Measurements from ENCODE around the gene OR5AN1. TPM values are rescaled to one million over a fixed set of nuclear protein-coding genes. Genes with fewer than 3 reads are reported as not detected.

OR5AN1 gene
- total and polyA plus RNA-seq, 10 of the 15 experiments (the other 5 are each of a cell fraction or from before 2014, with no cell fraction given) = not detected

Other genes with a start within 250 kb of the OR5AN1 start
Only the 7 nearest of the 9 such genes appear.
- gene MPEG1, start 146.0 kb upstream of the OR5AN1 start, total RNA-seq (2014; rRNA removed) = 14.6 and 15.4 TPM in 2 replicates
- 13.5 and 14.4 TPM in 2 replicates for gene MPEG1, start 146.0 kb upstream of the OR5AN1 start, total RNA-seq (2014; rRNA removed; fragmentation: Illumina TruSeq; extraction: Trizol)
- 10.7 and 12.3 TPM in 2 replicates for gene MPEG1, start 146.0 kb upstream of the OR5AN1 start, total RNA-seq (2021)
- 0.03 TPM in 1 of 2 replicates, not detected in the other for gene MPEG1, start 146.0 kb upstream of the OR5AN1 start, polyA plus RNA-seq (2011; rRNA removed)
- 14.2 and 15.6 TPM in 2 replicates for gene MPEG1, start 146.0 kb upstream of the OR5AN1 start, polyA plus RNA-seq (2014; fragmentation: Illumina TruSeq; extraction: Trizol)
- gene MPEG1, start 146.0 kb upstream of the OR5AN1 start, polyA plus RNA-seq (2014; fragmentation: Nextera tagmentation; extraction: Ambion mirVana) = 1 to 10 TPM; 2.0 to 2.1 TPM
- gene MPEG1, start 146.0 kb upstream of the OR5AN1 start, polyA plus RNA-seq (2014; rRNA removed) = 10.4 and 11.7 TPM in 2 replicates
- gene MPEG1, start 146.0 kb upstream of the OR5AN1 start, polyA plus RNA-seq (2016; fragmentation: Nextera tagmentation; extraction: Ambion mirVana) = 1 to 10 TPM; 1.3 to 2.5 TPM
- not detected in 2 replicates for gene OR5A2, start 67.5 kb downstream of the OR5AN1 start, total RNA-seq (2014; rRNA removed)
- not detected in 2 replicates for gene OR5A2, start 67.5 kb downstream of the OR5AN1 start, total RNA-seq (2014; rRNA removed; fragmentation: Illumina TruSeq; extraction: Trizol)
- gene OR5A2, start 67.5 kb downstream of the OR5AN1 start, total RNA-seq (2021) = not detected in 2 replicates
- not detected in 2 replicates for gene OR5A2, start 67.5 kb downstream of the OR5AN1 start, polyA plus RNA-seq (2011; rRNA removed)
- gene OR5A2, start 67.5 kb downstream of the OR5AN1 start, polyA plus RNA-seq (2014; fragmentation: Illumina TruSeq; extraction: Trizol) = not detected in 2 replicates
- not detected for gene OR5A2, start 67.5 kb downstream of the OR5AN1 start, polyA plus RNA-seq (2014; fragmentation: Nextera tagmentation; extraction: Ambion mirVana)
- not detected in 2 replicates for gene OR5A2, start 67.5 kb downstream of the OR5AN1 start, polyA plus RNA-seq (2014; rRNA removed)
- not detected for gene OR5A2, start 67.5 kb downstream of the OR5AN1 start, polyA plus RNA-seq (2016; fragmentation: Nextera tagmentation; extraction: Ambion mirVana)
- gene OR5A1, start 77.6 kb downstream of the OR5AN1 start, total RNA-seq (2014; rRNA removed) = not detected in 2 replicates
- gene OR5A1, start 77.6 kb downstream of the OR5AN1 start, total RNA-seq (2014; rRNA removed; fragmentation: Illumina TruSeq; extraction: Trizol) = not detected in 2 replicates
- not detected in 2 replicates for gene OR5A1, start 77.6 kb downstream of the OR5AN1 start, total RNA-seq (2021)
- not detected in 2 replicates for gene OR5A1, start 77.6 kb downstream of the OR5AN1 start, polyA plus RNA-seq (2011; rRNA removed)
- gene OR5A1, start 77.6 kb downstream of the OR5AN1 start, polyA plus RNA-seq (2014; fragmentation: Illumina TruSeq; extraction: Trizol) = not detected in 2 replicates
- not detected for gene OR5A1, start 77.6 kb downstream of the OR5AN1 start, polyA plus RNA-seq (2014; fragmentation: Nextera tagmentation; extraction: Ambion mirVana)
- not detected in 2 replicates for gene OR5A1, start 77.6 kb downstream of the OR5AN1 start, polyA plus RNA-seq (2014; rRNA removed)
- not detected for gene OR5A1, start 77.6 kb downstream of the OR5AN1 start, polyA plus RNA-seq (2016; fragmentation: Nextera tagmentation; extraction: Ambion mirVana)
- gene OR4D6, start 98.1 kb downstream of the OR5AN1 start, total RNA-seq (2014; rRNA removed) = not detected in 2 replicates
- gene OR4D6, start 98.1 kb downstream of the OR5AN1 start, total RNA-seq (2014; rRNA removed; fragmentation: Illumina TruSeq; extraction: Trizol) = not detected in 2 replicates
- gene OR4D6, start 98.1 kb downstream of the OR5AN1 start, total RNA-seq (2021) = not detected in 2 replicates
- not detected in 2 replicates for gene OR4D6, start 98.1 kb downstream of the OR5AN1 start, polyA plus RNA-seq (2011; rRNA removed)
- not detected in 2 replicates for gene OR4D6, start 98.1 kb downstream of the OR5AN1 start, polyA plus RNA-seq (2014; fragmentation: Illumina TruSeq; extraction: Trizol)
- gene OR4D6, start 98.1 kb downstream of the OR5AN1 start, polyA plus RNA-seq (2014; fragmentation: Nextera tagmentation; extraction: Ambion mirVana) = not detected
- not detected in 2 replicates for gene OR4D6, start 98.1 kb downstream of the OR5AN1 start, polyA plus RNA-seq (2014; rRNA removed)
- gene OR4D6, start 98.1 kb downstream of the OR5AN1 start, polyA plus RNA-seq (2016; fragmentation: Nextera tagmentation; extraction: Ambion mirVana) = not detected
- gene OR4D10, start 114.4 kb downstream of the OR5AN1 start, total RNA-seq (2014; rRNA removed) = not detected in 2 replicates
- not detected in 2 replicates for gene OR4D10, start 114.4 kb downstream of the OR5AN1 start, total RNA-seq (2014; rRNA removed; fragmentation: Illumina TruSeq; extraction: Trizol)
- gene OR4D10, start 114.4 kb downstream of the OR5AN1 start, total RNA-seq (2021) = not detected in 2 replicates
- not detected in 2 replicates for gene OR4D10, start 114.4 kb downstream of the OR5AN1 start, polyA plus RNA-seq (2011; rRNA removed)
- not detected in 2 replicates for gene OR4D10, start 114.4 kb downstream of the OR5AN1 start, polyA plus RNA-seq (2014; fragmentation: Illumina TruSeq; extraction: Trizol)
- not detected for gene OR4D10, start 114.4 kb downstream of the OR5AN1 start, polyA plus RNA-seq (2014; fragmentation: Nextera tagmentation; extraction: Ambion mirVana)
- not detected in 2 replicates for gene OR4D10, start 114.4 kb downstream of the OR5AN1 start, polyA plus RNA-seq (2014; rRNA removed)
- not detected for gene OR4D10, start 114.4 kb downstream of the OR5AN1 start, polyA plus RNA-seq (2016; fragmentation: Nextera tagmentation; extraction: Ambion mirVana)
- gene OR4D11, start 144.7 kb downstream of the OR5AN1 start, total RNA-seq (2014; rRNA removed) = not detected in 2 replicates
- not detected in 2 replicates for gene OR4D11, start 144.7 kb downstream of the OR5AN1 start, total RNA-seq (2014; rRNA removed; fragmentation: Illumina TruSeq; extraction: Trizol)
- not detected in 2 replicates for gene OR4D11, start 144.7 kb downstream of the OR5AN1 start, total RNA-seq (2021)
- not detected in 2 replicates for gene OR4D11, start 144.7 kb downstream of the OR5AN1 start, polyA plus RNA-seq (2011; rRNA removed)
- not detected in 2 replicates for gene OR4D11, start 144.7 kb downstream of the OR5AN1 start, polyA plus RNA-seq (2014; fragmentation: Illumina TruSeq; extraction: Trizol)
- not detected for gene OR4D11, start 144.7 kb downstream of the OR5AN1 start, polyA plus RNA-seq (2014; fragmentation: Nextera tagmentation; extraction: Ambion mirVana)
- not detected in 2 replicates for gene OR4D11, start 144.7 kb downstream of the OR5AN1 start, polyA plus RNA-seq (2014; rRNA removed)
- gene OR4D11, start 144.7 kb downstream of the OR5AN1 start, polyA plus RNA-seq (2016; fragmentation: Nextera tagmentation; extraction: Ambion mirVana) = not detected
- gene OR4D9, start 152.6 kb downstream of the OR5AN1 start, total RNA-seq (2014; rRNA removed) = not detected in 2 replicates
- gene OR4D9, start 152.6 kb downstream of the OR5AN1 start, total RNA-seq (2014; rRNA removed; fragmentation: Illumina TruSeq; extraction: Trizol) = not detected in 2 replicates
- gene OR4D9, start 152.6 kb downstream of the OR5AN1 start, total RNA-seq (2021) = not detected in 2 replicates
- not detected in 2 replicates for gene OR4D9, start 152.6 kb downstream of the OR5AN1 start, polyA plus RNA-seq (2011; rRNA removed)
- not detected in 2 replicates for gene OR4D9, start 152.6 kb downstream of the OR5AN1 start, polyA plus RNA-seq (2014; fragmentation: Illumina TruSeq; extraction: Trizol)
- gene OR4D9, start 152.6 kb downstream of the OR5AN1 start, polyA plus RNA-seq (2014; fragmentation: Nextera tagmentation; extraction: Ambion mirVana) = not detected
- not detected in 2 replicates for gene OR4D9, start 152.6 kb downstream of the OR5AN1 start, polyA plus RNA-seq (2014; rRNA removed)
- not detected for gene OR4D9, start 152.6 kb downstream of the OR5AN1 start, polyA plus RNA-seq (2016; fragmentation: Nextera tagmentation; extraction: Ambion mirVana)